Nephron progenitor cell (in vitro differentiated cells): Measurements from ENCODE around the gene SORCS2.

Experiments used
- DNase-seq: peaks from one replicate; pipeline ENCODE4 v3.0.0; 2021
- H3K27ac Mint-ChIP-seq: 2 replicates; pipeline ENCODE4 v1.8.0; 2021; ENCODE audit warnings: mild to moderate bottlenecking, moderate library complexity, mixed read lengths
- H3K27me3 Mint-ChIP-seq: 2 replicates; pipeline ENCODE4 v1.8.0; 2021; ENCODE audit warnings: mild to moderate bottlenecking, low read depth, mixed read lengths; ENCODE audit not compliant: poor library complexity
- H3K36me3 Mint-ChIP-seq: 2 replicates; pipeline ENCODE4 v1.8.0; 2021; ENCODE audit warnings: low read depth, mixed read lengths
- H3K4me1 Mint-ChIP-seq: 2 replicates; pipeline ENCODE4 v1.8.0; 2021; ENCODE audit warnings: mixed read lengths
- H3K4me3 Mint-ChIP-seq: 2 replicates; pipeline ENCODE4 v1.8.0; 2021; ENCODE audit warnings: mild to moderate bottlenecking, moderate library complexity, mixed read lengths
- H3K9me3 Mint-ChIP-seq: 2 replicates; pipeline ENCODE4 v1.8.0; 2021; ENCODE audit warnings: mild to moderate bottlenecking, moderate library complexity, mixed read lengths
- TF ChIP-seq, protein P1 (sequence below): fragments of 200-600 bp; sonication (generic); IDR thresholded peaks from 2 replicates; pipeline ENCODE4 v1.5.0; 2021; ENCODE audit warnings: antibody characterized with exemption

The SORCS2 gene

DNA sequence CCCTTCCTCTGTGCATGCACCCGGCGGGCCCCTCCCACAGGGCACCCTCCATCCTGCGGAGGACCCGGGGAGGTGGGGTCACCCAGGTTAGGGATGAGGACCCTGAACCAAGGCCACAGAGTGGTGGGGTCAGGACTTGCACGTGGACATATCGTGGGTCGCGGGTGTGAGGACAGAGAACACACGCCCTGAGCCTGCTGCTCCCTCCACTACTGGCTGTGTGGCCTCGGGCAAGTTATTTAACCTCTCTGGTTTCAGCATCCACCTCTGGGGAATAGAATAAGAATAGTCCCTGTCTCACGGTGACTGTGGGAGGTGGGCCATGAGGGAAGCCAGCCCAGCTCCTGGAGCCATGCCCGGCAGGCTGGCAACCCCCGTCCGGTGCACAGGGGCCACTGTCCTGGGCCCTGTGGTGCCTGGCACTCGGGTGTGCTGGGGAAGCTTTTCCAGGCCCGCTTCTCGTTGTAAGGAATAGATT, 237.3 kb downstream of the SORCS2 start:
- Mint-ChIP-seq H3K36me3 (no peaks in the 10 kb centered on the region), H3K4me1 (peaks cover 57% of the 10 kb centered on the region), H3K9me3 (no peaks in the 10 kb centered on the region), H3K27me3 (peaks cover 12% of the 10 kb centered on the region), H3K27ac (no peak overlapping the region), H3K4me3 (no peak overlapping the region)
- no peak for DNase-seq
- TF ChIP-seq, protein P1, sequence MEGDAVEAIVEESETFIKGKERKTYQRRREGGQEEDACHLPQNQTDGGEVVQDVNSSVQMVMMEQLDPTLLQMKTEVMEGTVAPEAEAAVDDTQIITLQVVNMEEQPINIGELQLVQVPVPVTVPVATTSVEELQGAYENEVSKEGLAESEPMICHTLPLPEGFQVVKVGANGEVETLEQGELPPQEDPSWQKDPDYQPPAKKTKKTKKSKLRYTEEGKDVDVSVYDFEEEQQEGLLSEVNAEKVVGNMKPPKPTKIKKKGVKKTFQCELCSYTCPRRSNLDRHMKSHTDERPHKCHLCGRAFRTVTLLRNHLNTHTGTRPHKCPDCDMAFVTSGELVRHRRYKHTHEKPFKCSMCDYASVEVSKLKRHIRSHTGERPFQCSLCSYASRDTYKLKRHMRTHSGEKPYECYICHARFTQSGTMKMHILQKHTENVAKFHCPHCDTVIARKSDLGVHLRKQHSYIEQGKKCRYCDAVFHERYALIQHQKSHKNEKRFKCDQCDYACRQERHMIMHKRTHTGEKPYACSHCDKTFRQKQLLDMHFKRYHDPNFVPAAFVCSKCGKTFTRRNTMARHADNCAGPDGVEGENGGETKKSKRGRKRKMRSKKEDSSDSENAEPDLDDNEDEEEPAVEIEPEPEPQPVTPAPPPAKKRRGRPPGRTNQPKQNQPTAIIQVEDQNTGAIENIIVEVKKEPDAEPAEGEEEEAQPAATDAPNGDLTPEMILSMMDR, result no peak

DNA sequence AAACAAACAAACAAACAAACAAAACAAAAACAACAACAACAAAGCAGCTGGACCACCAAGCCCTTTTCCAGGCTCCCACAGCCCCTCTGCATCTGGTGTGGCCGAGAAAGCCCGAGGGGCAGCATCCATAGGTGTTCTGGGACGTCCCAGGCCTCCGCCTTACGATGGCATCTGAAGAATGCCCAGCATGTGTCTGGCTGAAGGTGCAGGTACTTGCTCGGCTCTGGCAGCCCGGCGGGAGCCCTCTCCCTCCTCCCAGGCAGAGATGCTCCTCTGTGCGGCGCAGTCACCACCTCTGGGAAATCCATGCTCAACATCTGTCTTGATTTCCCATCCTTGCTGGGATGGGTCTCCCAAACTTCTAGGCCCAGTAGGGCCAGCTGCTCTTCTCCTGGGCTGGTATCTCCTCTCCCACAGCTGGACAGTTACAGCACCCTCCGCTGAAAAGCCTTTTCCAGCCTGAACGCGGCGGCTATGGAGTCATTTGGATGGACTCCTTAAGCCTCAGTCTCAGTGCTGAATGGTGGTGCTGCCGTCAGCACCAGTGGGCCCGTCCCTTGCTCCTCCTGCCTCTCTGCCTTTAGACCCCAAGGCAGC, 238.1 kb downstream of the SORCS2 start:
- Mint-ChIP-seq H3K36me3 (no peaks in the 10 kb centered on the region), H3K4me1 (peaks cover 58% of the 10 kb centered on the region), H3K27ac (no peak overlapping the region), H3K27me3 (peaks cover 12% of the 10 kb centered on the region), H3K9me3 (no peaks in the 10 kb centered on the region), H3K4me3 (no peak overlapping the region)
- TF ChIP-seq, protein P1, result no peak
- DNase-seq, result no peak

DNA sequence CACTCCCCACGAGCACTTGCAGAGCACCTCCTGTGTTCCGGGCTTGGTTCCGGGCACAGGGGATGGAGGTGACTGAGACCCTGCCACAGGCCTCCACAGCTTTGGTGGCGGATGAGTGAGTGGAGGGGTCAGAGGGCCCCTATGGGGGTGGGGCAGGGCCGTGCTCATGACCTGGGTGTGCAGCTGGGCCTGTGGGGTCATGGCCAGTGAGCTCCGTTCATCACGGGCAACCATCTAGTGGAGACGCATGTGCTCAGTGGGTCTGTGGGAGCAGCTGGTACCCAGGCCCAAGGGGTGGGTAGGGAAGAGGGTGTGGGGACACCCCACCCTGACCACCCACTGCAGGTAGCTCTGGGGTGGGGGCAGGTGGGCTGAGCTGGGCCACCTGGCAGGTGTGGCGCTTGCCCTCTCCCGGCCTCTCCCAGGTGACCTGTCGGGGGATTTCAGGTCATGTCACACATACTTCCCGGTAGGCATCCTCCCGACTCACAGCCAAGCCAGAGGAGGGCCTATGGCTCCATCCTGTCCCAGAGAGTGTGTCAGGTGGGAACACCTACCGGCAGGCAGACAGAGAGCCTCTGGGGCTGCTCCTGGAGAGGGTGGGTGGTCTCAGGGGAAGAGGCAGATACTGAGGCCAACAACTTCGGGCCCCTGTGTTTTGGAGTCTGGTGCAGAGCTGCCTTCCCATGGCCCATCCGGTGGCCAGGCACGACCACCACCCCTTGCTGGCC, 238.8 kb downstream of the SORCS2 start:
- Mint-ChIP-seq H3K9me3 (no peaks in the 10 kb centered on the region), H3K4me1 (peaks cover 61% of the 10 kb centered on the region), H3K36me3 (no peaks in the 10 kb centered on the region), H3K27me3 (peaks cover 12% of the 10 kb centered on the region), H3K27ac (no peak overlapping the region), H3K4me3 (no peak overlapping the region)
- TF ChIP-seq, protein P1, result no peak
- no peak for DNase-seq

DNA sequence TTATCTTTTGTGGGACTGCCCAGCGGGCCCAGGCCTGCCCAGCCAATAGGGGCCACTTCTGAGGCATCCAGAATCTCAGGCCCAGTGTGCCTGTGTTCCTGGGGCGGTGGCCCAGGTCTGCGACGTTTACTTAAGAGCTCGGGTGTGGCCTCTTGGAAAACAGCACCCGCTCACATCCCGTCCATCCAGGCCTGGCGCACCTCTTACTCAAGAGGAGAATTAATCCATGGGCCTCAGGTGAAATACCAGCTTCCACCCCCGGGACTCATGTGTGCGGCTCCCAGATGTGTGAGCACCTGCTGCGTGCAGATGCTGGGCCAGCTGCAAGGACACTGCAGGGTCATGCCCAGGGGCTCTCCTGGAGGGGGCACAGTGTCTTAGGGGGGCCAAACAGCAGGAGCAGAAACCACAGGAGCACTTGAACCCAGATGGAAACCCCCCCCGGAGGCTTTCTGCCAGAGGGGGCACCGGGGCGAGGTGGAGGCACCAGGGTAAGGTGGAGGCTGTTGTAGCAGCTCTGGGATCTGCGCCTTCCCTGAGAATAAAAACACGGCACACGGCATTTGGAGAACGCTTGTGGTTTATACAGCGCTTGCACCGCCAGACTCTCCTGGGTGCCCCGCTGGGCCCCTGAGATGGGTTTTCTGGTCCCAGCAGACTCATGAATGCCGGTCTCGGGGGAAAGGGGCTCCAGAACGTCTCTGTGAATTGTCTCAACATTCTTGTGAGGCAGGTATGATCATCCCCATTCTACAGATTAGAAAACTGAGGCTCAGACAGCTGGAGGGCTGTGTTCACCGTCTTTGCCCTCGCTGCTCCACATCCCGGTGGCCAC, 239.6 kb downstream of the SORCS2 start:
- Mint-ChIP-seq H3K4me1 (peaks cover 56% of the 10 kb centered on the region), H3K9me3 (no peaks in the 10 kb centered on the region), H3K27ac (no peak overlapping the region), H3K27me3 (peaks cover 10% of the 10 kb centered on the region), H3K36me3 (no peaks in the 10 kb centered on the region), H3K4me3 (no peak overlapping the region)
- no peak for DNase-seq
- TF ChIP-seq, protein P1, result no peak

DNA sequence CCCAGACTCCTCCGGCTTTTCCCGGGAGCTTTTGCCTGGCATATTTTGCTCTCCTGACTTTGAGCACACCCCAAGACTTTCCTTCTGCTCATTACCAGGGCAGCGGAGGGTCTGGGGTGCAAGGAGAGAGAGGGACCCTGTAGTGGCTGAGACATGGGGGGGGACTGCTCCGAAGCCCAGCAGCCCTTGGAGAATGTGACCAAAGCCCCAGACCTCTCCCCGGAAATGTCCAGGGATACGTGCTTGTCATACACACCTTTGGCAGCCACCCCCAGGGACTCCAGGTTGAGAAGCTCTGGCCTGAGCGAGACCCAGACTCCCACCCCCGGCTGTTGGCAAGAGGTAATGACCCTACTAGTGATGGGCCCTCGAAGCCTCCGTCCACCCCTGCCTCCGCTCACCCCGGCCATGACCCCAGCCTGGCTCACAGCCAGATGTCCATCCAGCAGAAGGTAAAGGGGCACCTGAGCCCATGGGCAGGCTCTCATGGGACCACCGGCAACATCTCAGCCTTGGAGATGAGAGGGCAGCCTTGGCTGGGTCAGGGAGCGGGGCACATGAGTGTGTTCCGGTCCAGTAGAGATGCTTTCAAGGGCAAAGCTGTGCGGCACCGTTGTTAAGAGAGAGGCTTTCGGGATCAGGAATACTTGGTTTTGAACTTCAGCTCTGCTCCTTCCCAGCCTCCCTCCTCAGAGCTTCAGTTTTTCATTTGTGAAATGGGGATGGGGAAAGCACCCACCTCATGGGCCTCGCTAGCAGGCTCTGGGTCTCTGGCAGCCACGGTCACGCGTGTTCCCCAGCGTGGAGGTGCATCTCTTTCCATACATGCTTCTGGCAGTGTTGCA, 240.4 kb downstream of the SORCS2 start:
- Mint-ChIP-seq H3K27me3 (peaks cover 4% of the 10 kb centered on the region), H3K4me3 (no peak overlapping the region), H3K9me3 (no peaks in the 10 kb centered on the region), H3K27ac (no peak overlapping the region), H3K4me1 (peaks cover 48% of the 10 kb centered on the region), H3K36me3 (no peaks in the 10 kb centered on the region)
- TF ChIP-seq, protein P1, result no peak
- DNase-seq, result no peak
